ENCODE results near the gene SLC51B. TPM values are rescaled to one million over a fixed set of nuclear protein-coding genes. Genes with fewer than 3 reads are reported as not detected.
A peak's percentile ranks its signal among the peaks of the same experiment; 100 is the strongest.

Gene SLC51B
- total and polyA plus RNA-seq, 10 donors: 0.09 TPM; not detected in 9

GRCh38 chr15:65076486-65077290 lies 31.5 kb downstream of the SLC51B start, which contains the start of gene KBTBD13:
TSS of gene KBTBD13 (plus strand) at chr15:65076746. CDS start at chr15:65076816, 70 bp downstream.
- H3K9me3 ChIP-seq: no peaks in the 10 kb centered on the region
- no peak within 1 kb of the TSS for H3K27ac ChIP-seq
- TF ChIP-seq POLR2A (IDR thresholded peaks at IDR 0.05) (no peak), POLR2AphosphoS5 (IDR thresholded peaks at IDR 0.05) (no peak), CTCF (IDR thresholded peaks at IDR 0.05 in 8 of 11, conservative IDR thresholded peaks at IDR 0.05 in 3 of 11) (no peak)
- DNase-seq: no peak
- H3K27me3 ChIP-seq (replicated peaks in 1 of 7): peaks cover 0 to 43% (median 17%) of the 10 kb centered on the region in 7 donors
- no peaks in the 10 kb centered on the region for H3K36me3 ChIP-seq
- peak within 1 kb of the TSS in 1 of 8 donors; percentile 38 for H3K4me3 ChIP-seq
- intact Hi-C loops (cut with DNase I; ENCODE audit: low total_unique reads): no loop called here
- 80 to 90% (median 86%) methylated on average over 51 to 73 of the region's 73 CpGs for WGBS, 5 donors
- peaks cover 3 to 22% (median 10%) of the 10 kb centered on the region in 6 donors for H3K4me1 ChIP-seq

GRCh38 chr15:65077291-65077980 lies 32.2 kb downstream of the SLC51B start:
- Histone ChIP-seq H3K27ac (no peak overlapping the region), H3K36me3 (no peaks in the 10 kb centered on the region), H3K4me1 (peaks cover 3 to 22% (median 13%) of the 10 kb centered on the region in 6 donors), H3K27me3 (replicated peaks in 1 of 7) (peaks cover 0 to 51% (median 19%) of the 10 kb centered on the region in 7 donors), H3K4me3 (peak overlapping the region in 1 of 8 donors; percentile 38), H3K9me3 (no peaks in the 10 kb centered on the region)
- no peak for TF ChIP-seq POLR2A (IDR thresholded peaks at IDR 0.05)
- TF ChIP-seq CTCF (IDR thresholded peaks at IDR 0.05 in 8 of 11, conservative IDR thresholded peaks at IDR 0.05 in 3 of 11): no peak
- no peak for TF ChIP-seq POLR2AphosphoS5 (IDR thresholded peaks at IDR 0.05)
- 59 to 74% (median 73%) methylated on average over 39 to 85 of the region's 85 CpGs for WGBS, 5 donors
- intact Hi-C loops (cut with DNase I; ENCODE audit: low total_unique reads): no loop called here
- no peak for DNase-seq

GRCh38 chr15:65077981-65078352 lies 32.8 kb downstream of the SLC51B start:
- H3K36me3 ChIP-seq: no peaks in the 10 kb centered on the region
- peak overlapping the region in 1 of 8 donors; percentile 38 for H3K4me3 ChIP-seq
- H3K9me3 ChIP-seq: no peaks in the 10 kb centered on the region
- DNase-seq: peak; percentile 82
- H3K27ac ChIP-seq: no peak overlapping the region
- peaks cover 0 to 54% (median 23%) of the 10 kb centered on the region in 7 donors for H3K27me3 ChIP-seq (replicated peaks in 1 of 7)
- intact Hi-C loops (cut with DNase I; ENCODE audit: low total_unique reads): no loop called here
- WGBS, 5 donors: 9 to 22% (median 13%) methylated on average over 6 to 24 of the region's 24 CpGs
- TF ChIP-seq CTCF (IDR thresholded peaks at IDR 0.05 in 8 of 11, conservative IDR thresholded peaks at IDR 0.05 in 3 of 11) (peak; percentile 15 to 67 (median 46)), POLR2AphosphoS5 (IDR thresholded peaks at IDR 0.05) (peak in 2 of 3 donors; percentile 37 to 59), POLR2A (IDR thresholded peaks at IDR 0.05) (no peak)
- peaks cover 3 to 26% (median 18%) of the 10 kb centered on the region in 6 donors for H3K4me1 ChIP-seq

- no peak for TF ChIP-seq CTCF (IDR thresholded peaks at IDR 0.05 in 8 of 11, conservative IDR thresholded peaks at IDR 0.05 in 3 of 11)
- no peak for TF ChIP-seq POLR2A (IDR thresholded peaks at IDR 0.05)
- no peak for TF ChIP-seq POLR2AphosphoS5 (IDR thresholded peaks at IDR 0.05)
- WGBS, 5 donors: 74 to 93% (median 85%) methylated on average over 2 to 5 of the region's 5 CpGs
- Histone ChIP-seq H3K4me1 (peaks cover 3 to 40% (median 24%) of the 10 kb centered on the region in 6 donors), H3K27ac (no peak overlapping the region), H3K36me3 (no peaks in the 10 kb centered on the region), H3K4me3 (no peak overlapping the region), H3K9me3 (no peaks in the 10 kb centered on the region), H3K27me3 (replicated peaks in 1 of 7) (peaks cover 0 to 70% (median 23%) of the 10 kb centered on the region in 7 donors)
- intact Hi-C loops (cut with DNase I; ENCODE audit: low total_unique reads): no loop called here
- DNase-seq: no peak
These were observed 34.4 kb downstream of the SLC51B start for GRCh38 chr15:65079580-65079979.

Measured in spleen (tissue), 11 donors.